Ovary (tissue), 3 donors: ENCODE data around the gene JADE3.

ENCODE experiments used
- CTCF ChIP-seq, 3 donors: fragments of 450-650 bp in 2 of 3; fragments of 200-600 bp in 1 of 3; IDR thresholded peaks; one replicate each; pipeline versions ENCODE4 v1.5.1 to v1.8.0; 2016 to 2022; ENCODE audit warnings: antibody characterized with exemption in 3 of 3, mild to moderate bottlenecking in 1 of 3
- EP300 ChIP-seq: sonication (generic); formaldehyde crosslinking; IDR thresholded peaks from one replicate; pipeline ENCODE4 v1.6.1; 2017; ENCODE audit warnings: antibody characterized with exemption
- POLR2A ChIP-seq: fragments of 450-650 bp; IDR thresholded peaks from one replicate; pipeline ENCODE4 v1.6.1; 2017; ENCODE audit warnings: antibody characterized with exemption, mild to moderate bottlenecking, moderate library complexity
- donor health status: DM: no; HTN: no; CAD: no.

DNA sequence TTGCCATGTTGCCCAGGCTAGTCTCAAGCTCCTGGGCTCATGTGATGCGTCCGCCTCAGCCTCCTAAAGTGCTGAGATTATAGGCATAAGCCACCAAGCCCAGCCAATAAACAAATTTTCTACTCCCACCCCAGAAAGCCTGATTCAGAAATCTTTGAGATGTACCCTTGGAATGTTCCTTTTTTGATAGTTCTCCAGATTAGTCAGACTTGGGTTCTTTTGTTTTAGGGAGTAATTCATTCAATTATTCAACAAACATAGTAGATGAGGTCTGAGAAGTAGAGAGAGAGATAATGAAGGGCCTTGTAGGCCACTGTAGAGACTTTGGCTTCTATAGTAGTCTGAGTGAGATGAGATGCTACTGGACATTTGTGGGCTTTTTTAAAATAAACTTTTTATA lies 47.6 kb upstream of the JADE3 start:
- TF ChIP-seq CTCF (IDR thresholded peaks at IDR 0.05) (no peak), POLR2A (no peak), EP300 (no peak)
